LoVo (cell line): ENCODE results near the gene PPDPF.
A peak's percentile ranks its signal among the peaks of the same experiment; 100 is the strongest.

Experiments used
- DNase-seq: peaks from one replicate; pipeline ENCODE4 v3.0.0-alpha.2; 2016; ENCODE audit warnings: low spot score

Gene PPDPF

GRCh38 chr20:63538204-63539091, 17.9 kb downstream of the PPDPF start:
- DNase-seq = peak; percentile 81

GRCh38 chr20:63539092-63539430, 18.5 kb downstream of the PPDPF start:
- no peak for DNase-seq

GRCh38 chr20:63539441-63540370, 19.1 kb downstream of the PPDPF start:
- DNase-seq = no peak

- DNase-seq = no peak
Observed at GRCh38 chr20:63540417-63541186, 20.0 kb downstream of the PPDPF start.

GRCh38 chr20:63541371-63541770, 20.8 kb downstream of the PPDPF start:
- DNase-seq = no peak

- DNase-seq = peak; percentile 86
Observed at GRCh38 chr20:63542031-63542559, 21.5 kb downstream of the PPDPF start.

GRCh38 chr20:63542696-63543095, 22.1 kb downstream of the PPDPF start:
- DNase-seq = no peak

- no peak for DNase-seq
Observed at GRCh38 chr20:63543131-63543530, 22.6 kb downstream of the PPDPF start.

GRCh38 chr20:63543733-63544132, 23.2 kb downstream of the PPDPF start:
- no peak for DNase-seq

- DNase-seq = no peak
Observed at GRCh38 chr20:63544241-63544957, 23.8 kb downstream of the PPDPF start.

- DNase-seq = peak; percentile 94
Observed at GRCh38 chr20:63544958-63545516, 24.5 kb downstream of the PPDPF start.

GRCh38 chr20:63545814-63546213, 25.2 kb downstream of the PPDPF start:
- no peak for DNase-seq

- DNase-seq = no peak
Observed at GRCh38 chr20:63546256-63546955, 25.8 kb downstream of the PPDPF start.

GRCh38 chr20:63546956-63547724, 26.6 kb downstream of the PPDPF start:
- DNase-seq = no peak

GRCh38 chr20:63547725-63548480, 27.3 kb downstream of the PPDPF start, which contains the start of gene SRMS:
TSS of gene SRMS (minus strand) at chr20:63547749. CDS start at chr20:63547463, 286 bp downstream.
- DNase-seq = no peak

GRCh38 chr20:63548542-63548941, 28.0 kb downstream of the PPDPF start:
- DNase-seq = no peak

GRCh38 chr20:63549019-63549418, 28.5 kb downstream of the PPDPF start:
- DNase-seq = no peak

GRCh38 chr20:63549679-63550282, 29.2 kb downstream of the PPDPF start:
- no peak for DNase-seq
